GM12874 (cell line): ENCODE data around the gene NCL.

Source experiments
- TF ChIP-seq, protein P1 (sequence below): IDR thresholded peaks from 2 replicates; pipeline ENCODE4 v1.5.1; 2011; ENCODE audit warnings: low read depth, mild to moderate bottlenecking, control low read depth, low read length, moderate library complexity; ENCODE audit not compliant: insufficient read depth

Gene NCL

DNA sequence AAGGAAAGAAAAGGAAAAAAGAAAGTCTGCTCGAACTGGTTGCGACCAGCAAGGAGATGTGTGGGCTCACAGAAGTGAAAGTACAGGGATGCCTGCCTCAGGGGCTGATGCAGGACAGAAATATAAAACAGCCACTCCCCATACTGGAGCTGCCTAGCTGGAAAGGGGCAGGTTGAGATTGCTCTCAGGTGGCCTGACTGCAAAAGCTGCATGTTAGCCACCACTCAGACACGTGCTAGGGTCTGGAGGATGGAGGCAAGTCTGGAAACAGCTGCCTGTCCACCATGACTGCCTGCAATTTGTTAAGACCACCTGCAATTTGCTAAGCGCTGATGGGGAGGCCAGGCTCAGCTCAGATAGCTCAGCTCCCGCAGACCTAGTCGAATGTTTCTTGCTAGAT lies 50.8 kb downstream of the NCL start:
- TF ChIP-seq, protein P1, sequence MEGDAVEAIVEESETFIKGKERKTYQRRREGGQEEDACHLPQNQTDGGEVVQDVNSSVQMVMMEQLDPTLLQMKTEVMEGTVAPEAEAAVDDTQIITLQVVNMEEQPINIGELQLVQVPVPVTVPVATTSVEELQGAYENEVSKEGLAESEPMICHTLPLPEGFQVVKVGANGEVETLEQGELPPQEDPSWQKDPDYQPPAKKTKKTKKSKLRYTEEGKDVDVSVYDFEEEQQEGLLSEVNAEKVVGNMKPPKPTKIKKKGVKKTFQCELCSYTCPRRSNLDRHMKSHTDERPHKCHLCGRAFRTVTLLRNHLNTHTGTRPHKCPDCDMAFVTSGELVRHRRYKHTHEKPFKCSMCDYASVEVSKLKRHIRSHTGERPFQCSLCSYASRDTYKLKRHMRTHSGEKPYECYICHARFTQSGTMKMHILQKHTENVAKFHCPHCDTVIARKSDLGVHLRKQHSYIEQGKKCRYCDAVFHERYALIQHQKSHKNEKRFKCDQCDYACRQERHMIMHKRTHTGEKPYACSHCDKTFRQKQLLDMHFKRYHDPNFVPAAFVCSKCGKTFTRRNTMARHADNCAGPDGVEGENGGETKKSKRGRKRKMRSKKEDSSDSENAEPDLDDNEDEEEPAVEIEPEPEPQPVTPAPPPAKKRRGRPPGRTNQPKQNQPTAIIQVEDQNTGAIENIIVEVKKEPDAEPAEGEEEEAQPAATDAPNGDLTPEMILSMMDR: no peak

DNA sequence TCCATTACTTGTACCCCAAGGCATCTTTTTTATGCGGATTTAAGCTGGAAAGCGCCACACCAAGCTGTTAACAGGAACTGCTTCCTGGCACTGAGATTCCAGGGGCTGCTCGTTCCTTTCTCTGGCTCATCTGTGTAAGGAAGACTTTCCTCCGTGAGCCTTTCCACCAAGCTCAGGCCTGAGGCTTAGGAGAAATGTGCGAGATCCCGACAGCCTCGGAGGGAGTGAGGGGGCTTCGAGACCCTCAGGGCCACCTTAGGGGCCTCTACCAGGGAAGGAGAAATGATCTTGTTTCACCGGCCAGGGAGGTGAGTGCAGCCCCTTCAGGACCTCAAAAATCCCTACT lies 51.7 kb downstream of the NCL start:
- TF ChIP-seq, protein P1: no peak

DNA sequence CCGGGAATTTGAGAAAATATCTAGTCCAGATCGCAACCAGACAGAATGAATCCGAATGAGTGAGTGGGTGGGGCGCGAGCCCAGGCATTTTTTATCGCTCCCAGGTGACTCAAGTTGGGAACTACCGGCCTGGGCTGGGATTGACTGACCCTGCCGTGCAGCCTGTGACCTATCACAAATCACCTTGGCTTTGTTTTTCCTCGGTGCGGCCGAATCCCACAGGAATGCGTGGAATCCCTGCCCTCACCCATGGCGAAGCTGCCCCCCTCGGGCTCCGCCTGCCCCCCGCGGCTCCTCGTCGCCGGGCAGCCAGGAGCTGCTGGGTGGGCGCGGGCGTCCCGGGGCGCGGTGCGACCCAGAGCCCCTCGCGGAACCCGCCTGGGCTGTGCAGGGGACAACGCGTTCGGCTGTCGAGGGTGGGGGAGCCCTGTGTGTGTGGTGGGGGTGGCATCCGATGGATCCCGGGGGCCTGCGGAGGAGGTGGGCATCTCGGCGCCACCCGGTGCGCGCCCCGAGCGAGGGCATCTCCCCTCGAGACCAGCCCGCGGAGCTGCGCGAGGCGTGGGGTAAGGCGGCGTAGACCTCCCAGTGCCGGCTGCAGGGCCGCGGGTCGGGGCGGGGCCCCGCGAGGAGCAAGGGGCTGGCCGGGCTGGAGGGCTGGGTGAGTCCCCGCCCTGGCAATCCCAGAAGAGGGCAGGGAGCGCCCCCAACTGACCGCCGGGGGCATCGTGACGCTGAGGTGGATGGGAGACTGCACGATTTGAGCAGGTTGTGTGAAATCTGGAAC lies 52.3 kb downstream of the NCL start:
- TF ChIP-seq, protein P1: peak; percentile 98

DNA sequence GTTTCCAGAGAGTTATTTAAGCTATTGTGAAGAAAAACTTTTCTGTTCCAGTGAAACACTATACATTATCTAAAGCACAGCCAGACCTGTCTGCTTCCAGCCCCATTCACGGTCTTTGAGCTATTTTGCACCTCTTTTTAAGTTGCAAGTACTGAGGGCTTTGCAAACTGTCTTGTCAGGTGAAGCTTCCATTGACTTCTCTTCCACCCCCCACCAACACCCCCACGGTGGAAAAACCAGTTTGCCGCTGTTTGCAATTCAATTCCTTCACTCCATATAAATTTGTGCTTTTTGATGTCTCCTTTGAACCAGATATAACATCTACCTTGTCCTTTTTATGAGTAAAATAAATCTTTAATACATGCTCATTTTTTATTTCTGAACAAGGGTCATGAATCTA lies 53.0 kb downstream of the NCL start:
- TF ChIP-seq, protein P1: no peak

DNA sequence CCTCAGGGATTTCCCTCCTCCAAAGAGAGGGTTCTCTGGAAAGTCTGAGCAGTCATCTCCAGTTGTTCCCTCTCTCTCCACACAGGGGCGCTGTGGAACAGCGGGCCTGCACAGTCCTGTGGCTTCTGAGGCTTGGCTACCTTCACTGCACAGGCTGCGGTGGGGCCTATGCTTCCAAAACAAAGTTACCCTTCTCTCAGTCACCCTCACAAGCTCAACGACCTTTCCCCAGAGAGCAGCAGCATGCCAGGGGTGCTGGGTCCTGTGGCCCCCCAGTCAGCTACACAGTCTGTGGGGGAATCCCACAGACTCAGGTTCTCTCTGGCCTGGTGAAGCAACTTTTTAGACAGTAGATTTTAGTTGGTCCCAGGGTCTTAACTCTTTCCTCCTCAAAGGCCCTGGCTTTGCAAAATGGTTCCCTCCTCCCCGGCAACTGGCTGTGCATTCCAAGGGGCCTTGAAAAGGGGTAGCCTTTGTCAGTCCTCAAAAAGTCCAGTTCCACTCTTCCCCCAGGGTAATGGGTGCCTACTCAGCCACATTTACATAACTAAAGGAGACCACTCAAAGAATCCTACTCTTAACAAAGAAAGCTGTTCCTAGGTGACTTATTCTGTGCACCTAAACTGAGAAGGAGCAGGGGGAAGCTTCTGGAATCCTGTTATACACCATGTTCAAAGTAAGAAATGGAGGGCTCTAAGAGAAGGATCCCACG lies 53.8 kb downstream of the NCL start:
- TF ChIP-seq, protein P1: peak; percentile 44; the same call in 1 of the 2 replicates

DNA sequence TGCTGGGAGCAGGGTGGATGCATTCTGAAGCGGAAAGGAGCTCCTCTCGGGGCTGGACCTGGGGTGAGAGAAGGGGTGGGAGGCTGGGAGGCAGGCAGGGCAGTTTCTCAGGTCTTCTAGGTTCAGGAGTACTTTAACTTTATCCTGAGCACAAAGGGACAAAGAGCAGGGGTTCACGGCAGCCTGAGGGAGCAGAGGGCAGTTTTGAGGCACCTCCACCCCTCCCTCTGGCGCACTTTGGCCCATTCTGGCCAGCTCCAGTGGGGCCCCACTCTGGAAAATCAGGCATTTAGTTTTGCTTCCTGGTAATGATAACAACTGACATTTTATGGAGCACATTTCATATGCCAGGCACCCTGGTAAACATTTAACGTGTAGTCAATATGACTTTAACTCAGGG lies 54.5 kb downstream of the NCL start:
- TF ChIP-seq, protein P1: no peak

DNA sequence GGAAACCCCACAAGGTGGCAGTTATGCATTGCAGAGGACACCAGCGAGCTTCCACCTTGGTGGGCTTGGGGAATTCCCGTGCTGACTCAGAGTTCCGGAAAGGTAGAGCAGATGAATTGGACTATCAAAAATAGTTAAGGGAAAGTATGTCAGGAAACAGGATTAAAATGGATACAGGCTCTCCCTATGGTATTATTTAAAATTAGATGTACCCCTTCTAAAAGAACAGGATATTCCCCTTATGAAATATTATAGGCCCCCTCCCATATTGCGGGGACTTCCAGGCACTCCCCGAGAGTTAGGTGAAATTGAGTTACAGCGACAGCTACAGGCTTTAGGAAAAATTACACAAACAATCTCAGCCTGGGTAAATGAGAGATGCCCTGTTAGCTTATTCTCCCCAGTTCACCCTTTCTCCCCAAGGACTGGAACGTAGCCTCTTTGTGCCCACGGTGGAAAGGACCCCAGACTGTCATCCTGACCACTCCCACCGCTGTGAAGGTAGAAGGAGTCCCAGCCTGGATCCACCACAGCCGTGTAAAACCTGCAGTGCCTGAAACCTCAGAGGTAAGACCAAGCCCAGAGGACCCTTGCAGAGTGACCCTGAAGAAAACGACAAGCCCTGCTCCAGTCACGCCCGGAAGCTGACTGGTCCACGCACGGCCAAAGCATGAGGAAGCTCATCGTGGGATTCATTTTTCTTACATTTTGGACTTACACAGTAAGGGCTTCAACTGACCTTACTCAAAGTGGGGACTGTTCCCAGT lies 58.5 kb downstream of the NCL start:
- TF ChIP-seq, protein P1: peak; percentile 26; the same call in 1 of the 2 replicates
